WTC11 (cell line): Measurements from ENCODE around the gene KIF3C. TPM values are rescaled to one million over a fixed set of nuclear protein-coding genes. Genes with fewer than 3 reads are reported as not detected.

ENCODE experiments used
- ATAC-seq: fragments of 200-7000 bp; cut with Tn5 transposase; 2 replicates; pipeline ENCODE4 v1.10.0; 2021; ENCODE audit warnings: mild to moderate bottlenecking, moderate library complexity
- CTCF ChIA-PET: fragments of 300-600 bp; sonication (Branson Sonifier 250); formaldehyde crosslinking; loops from one replicate; lab custom pipeline; 2021; ENCODE audit warnings: antibody characterized with exemption; lab: Charles Lee
- POLR2A ChIA-PET: fragments of 350-600 bp; sonication (Branson Sonifier 250); formaldehyde crosslinking; loops from one replicate; lab custom pipeline; 2021; ENCODE audit warnings: antibody characterized with exemption; lab: Charles Lee
- DNase-seq: peaks from one replicate; pipeline ENCODE4 v3.0.0; 2021; ENCODE audit warnings: low spot score
- H3K27ac Mint-ChIP-seq: 2 replicates; pipeline ENCODE4 v1.8.0; 2021; ENCODE audit warnings: mixed read lengths
- H3K27me3 Mint-ChIP-seq: 2 replicates; pipeline ENCODE4 v1.8.0; 2021; ENCODE audit warnings: low read depth, mild to moderate bottlenecking, moderate library complexity, mixed read lengths
- H3K36me3 Mint-ChIP-seq: 2 replicates; pipeline ENCODE4 v1.8.0; 2021; ENCODE audit warnings: mixed read lengths
- H3K4me1 Mint-ChIP-seq: 2 replicates; pipeline ENCODE4 v1.8.0; 2022; ENCODE audit warnings: mixed read lengths
- H3K4me3 Mint-ChIP-seq: 2 replicates; pipeline ENCODE4 v1.8.0; 2021; ENCODE audit warnings: mild to moderate bottlenecking, moderate library complexity, mixed read lengths
- H3K9me3 Mint-ChIP-seq: 2 replicates; pipeline ENCODE4 v1.8.0; 2021; ENCODE audit warnings: mixed read lengths
- CREB1 ChIP-seq: sonication (generic); formaldehyde crosslinking; IDR thresholded peaks from 2 replicates; pipeline ENCODE4 v1.8.0; 2023; ENCODE audit warnings: mild to moderate bottlenecking, missing genetic modification reagents
- E2F4 ChIP-seq: sonication (generic); formaldehyde crosslinking; IDR thresholded peaks from 2 replicates; pipeline ENCODE4 v1.8.1; 2022; ENCODE audit warnings: low read depth, mild to moderate bottlenecking, moderate library complexity, missing genetic modification reagents, borderline replicate concordance
- E2F5 ChIP-seq: sonication (generic); formaldehyde crosslinking; IDR thresholded peaks from 2 replicates; pipeline ENCODE4 v1.8.1; 2022; ENCODE audit warnings: mild to moderate bottlenecking, moderate library complexity, missing genetic modification reagents
- EMX1 ChIP-seq: fragments of 250-450 bp; sonication (Bioruptor Pico); IDR thresholded peaks from 2 replicates; pipeline ENCODE4 v1.8.0; 2021; ENCODE audit warnings: mild to moderate bottlenecking
- FOXJ3 ChIP-seq: sonication (generic); formaldehyde crosslinking; IDR thresholded peaks from 2 replicates; pipeline ENCODE4 v1.9.0; 2021; ENCODE audit warnings: missing genetic modification reagents, mild to moderate bottlenecking, borderline replicate concordance
- FOXP4 ChIP-seq: sonication (generic); formaldehyde crosslinking; IDR thresholded peaks from 2 replicates; pipeline ENCODE4 v1.8.0; 2022; ENCODE audit warnings: mild to moderate bottlenecking, missing genetic modification reagents
- GRHL2 ChIP-seq: fragments of 250-450 bp; sonication (Bioruptor Pico); IDR thresholded peaks from 2 replicates; pipeline ENCODE4 v1.8.0; 2022; ENCODE audit warnings: mild to moderate bottlenecking, moderate library complexity; ENCODE audit not compliant: insufficient replicate concordance, severe bottlenecking
- HMGXB4 ChIP-seq: sonication (generic); formaldehyde crosslinking; IDR thresholded peaks from 2 replicates; pipeline ENCODE4 v1.8.1; 2023; ENCODE audit warnings: mild to moderate bottlenecking, moderate library complexity, missing genetic modification reagents
- IRF1 ChIP-seq: sonication (generic); formaldehyde crosslinking; IDR thresholded peaks from 2 replicates; pipeline ENCODE4 v1.8.0; 2023; ENCODE audit warnings: missing genetic modification reagents
- JUN ChIP-seq: sonication (generic); formaldehyde crosslinking; IDR thresholded peaks from 2 replicates; pipeline ENCODE4 v1.8.0; 2023; ENCODE audit warnings: mild to moderate bottlenecking, missing genetic modification reagents
- MAX ChIP-seq: sonication (generic); formaldehyde crosslinking; IDR thresholded peaks from 2 replicates; pipeline ENCODE4 v1.8.0; 2022; ENCODE audit warnings: mild to moderate bottlenecking, missing genetic modification reagents
- MXD4 ChIP-seq: fragments of 250-450 bp; sonication (Bioruptor Pico); IDR thresholded peaks from 2 replicates; pipeline ENCODE4 v1.8.0; 2021; ENCODE audit warnings: mild to moderate bottlenecking, moderate library complexity, borderline replicate concordance
- NR2C2 ChIP-seq: sonication (generic); formaldehyde crosslinking; IDR thresholded peaks from 2 replicates; pipeline ENCODE4 v1.8.0; 2022; ENCODE audit warnings: mild to moderate bottlenecking, missing genetic modification reagents
- NR3C1 ChIP-seq: sonication (generic); formaldehyde crosslinking; conservative IDR thresholded peaks from 2 replicates; pipeline ENCODE4 v1.8.1; 2023; ENCODE audit warnings: low read depth, mild to moderate bottlenecking, missing genetic modification reagents
- PRRX2 ChIP-seq: fragments of 250-450 bp; sonication (Bioruptor Pico); IDR thresholded peaks from 2 replicates; pipeline ENCODE4 v1.8.0; 2021; ENCODE audit warnings: mild to moderate bottlenecking
- RELA ChIP-seq: sonication (generic); formaldehyde crosslinking; IDR thresholded peaks from 2 replicates; pipeline ENCODE4 v1.8.1; 2022; ENCODE audit warnings: missing genetic modification reagents, mild to moderate bottlenecking, borderline replicate concordance
- RORB ChIP-seq: fragments of 250-450 bp; sonication (Bioruptor Pico); IDR thresholded peaks from 2 replicates; pipeline ENCODE4 v1.9.0; 2021; ENCODE audit warnings: mild to moderate bottlenecking
- SP1 ChIP-seq: sonication (generic); formaldehyde crosslinking; conservative IDR thresholded peaks from 2 replicates; pipeline ENCODE4 v1.8.1; 2022; ENCODE audit warnings: missing genetic modification reagents
- STAT6 ChIP-seq: sonication (generic); formaldehyde crosslinking; conservative IDR thresholded peaks from 2 replicates; pipeline ENCODE4 v1.8.1; 2023; ENCODE audit warnings: mild to moderate bottlenecking, low read depth, missing genetic modification reagents, moderate library complexity
- TEAD1 ChIP-seq: sonication (generic); formaldehyde crosslinking; IDR thresholded peaks from 2 replicates; pipeline ENCODE4 v1.8.0; 2022; ENCODE audit warnings: mild to moderate bottlenecking, missing genetic modification reagents
- TEAD4 ChIP-seq: sonication (generic); formaldehyde crosslinking; IDR thresholded peaks from 2 replicates; pipeline ENCODE4 v1.8.0; 2022; ENCODE audit warnings: mild to moderate bottlenecking, missing genetic modification reagents
- ZNF317 ChIP-seq: sonication (generic); formaldehyde crosslinking; IDR thresholded peaks from 2 replicates; pipeline ENCODE4 v1.8.1; 2023; ENCODE audit warnings: low read depth, mild to moderate bottlenecking, moderate library complexity, missing genetic modification reagents, borderline replicate concordance
- ZNF396 ChIP-seq: fragments of 250-450 bp; sonication (Bioruptor Pico); IDR thresholded peaks from 2 replicates; pipeline ENCODE4 v1.8.0; 2021; ENCODE audit warnings: mild to moderate bottlenecking, moderate library complexity, borderline replicate concordance
- total RNA-seq: library from RNA; stranded (reverse); gene quantifications from 3 replicates; pipeline ENCODE4 v1.2.3, GENCODE V29; 2021

KIF3C gene
- total RNA-seq, 1 experiment from 2014 or later, result 48.1 TPM

GRCh38 chr2:25955869-25956535, 26.3 kb downstream of the KIF3C start:
- POLR2A ChIA-PET, result no interaction called here
- Mint-ChIP-seq H3K4me1 (peaks cover 12% of the 10 kb centered on the region), H3K27ac (peak overlapping the region; percentile 72), H3K36me3 (no peaks in the 10 kb centered on the region)
- ATAC-seq, result no peak
- DNase-seq, result no peak
- CTCF ChIA-PET, result interaction anchor here (0.6 to 3.2 kb wide), 11 partner anchors 8 to 228 kb away, joined by 3 to 19 read pairs (median 4); partner anchors contain the start of genes ASXL2 and KIF3C
- no peak for TF ChIP-seq ZNF317
- TF ChIP-seq RORB (CRISPR knock-in tag), result no peak
- TF ChIP-seq HMGXB4, result no peak
- TF ChIP-seq, all 79 proteins: peak for 0
- Mint-ChIP-seq H3K4me3 (no peak overlapping the region), H3K27me3 (no peaks in the 10 kb centered on the region), H3K9me3 (no peaks in the 10 kb centered on the region)

GRCh38 chr2:25955036-25955435, 27.3 kb downstream of the KIF3C start:
- POLR2A ChIA-PET, result no interaction called here
- ATAC-seq (no peak), DNase-seq (no peak)
- Mint-ChIP-seq H3K36me3 (no peaks in the 10 kb centered on the region), H3K4me1 (peaks cover 12% of the 10 kb centered on the region), H3K27ac (peak overlapping the region; percentile 82; the same call in 1 of the 2 replicates)
- TF ChIP-seq EMX1 (CRISPR knock-in tag) (no peak), TEAD1 (no peak), CREB1 (no peak), TEAD4 (CRISPR knock-in tag) (no peak), STAT6 (CRISPR knock-in tag) (no peak), NR3C1 (no peak), NR2C2 (no peak), MAX (CRISPR knock-in tag) (no peak)
- TF ChIP-seq, all 79 proteins: peak for 0
- H3K9me3 Mint-ChIP-seq, result no peaks in the 10 kb centered on the region
- H3K27me3 Mint-ChIP-seq, result no peaks in the 10 kb centered on the region
- CTCF ChIA-PET, result interaction anchor here (0.9 to 3.2 kb wide), 4 partner anchors 27 to 133 kb away, joined by 3 to 19 read pairs (median 5); partner anchors contain the start of gene KIF3C
- H3K4me3 Mint-ChIP-seq, result no peak overlapping the region

- Mint-ChIP-seq H3K4me1 (peaks cover 12% of the 10 kb centered on the region), H3K27me3 (no peaks in the 10 kb centered on the region), H3K27ac (no peak overlapping the region), H3K9me3 (no peaks in the 10 kb centered on the region), H3K36me3 (no peaks in the 10 kb centered on the region), H3K4me3 (no peak overlapping the region)
- ATAC-seq (peak; percentile 71), DNase-seq (peak; percentile 42)
- ChIA-PET CTCF (interaction anchor here (1.0 to 3.2 kb wide), 2 partner anchors 101 to 134 kb away, joined by 4 to 19 read pairs; no protein-coding TSS in a partner anchor), POLR2A (no interaction called here)
- TF ChIP-seq JUN (CRISPR knock-in tag), result no peak
- no peak for TF ChIP-seq GRHL2 (CRISPR knock-in tag)
- TF ChIP-seq RORB (CRISPR knock-in tag), result no peak
- TF ChIP-seq SP1 (CRISPR knock-in tag), result no peak
- no peak for TF ChIP-seq E2F4 (CRISPR knock-in tag)
- TF ChIP-seq FOXP4 (CRISPR knock-in tag), result no peak
- TF ChIP-seq FOXJ3 (CRISPR knock-in tag), result no peak
- TF ChIP-seq MXD4, result no peak
- TF ChIP-seq IRF1, result no peak
- TF ChIP-seq ZNF396, result no peak
- no peak for TF ChIP-seq PRRX2
- TF ChIP-seq RELA (CRISPR knock-in tag), result no peak
- no peak for TF ChIP-seq E2F5 (CRISPR knock-in tag)
Measured at GRCh38 chr2:25954199-25954752, 28.0 kb downstream of the KIF3C start.
